ENCODE data around the gene LATS1.
"Not testable (repeated sequence)": the region's sequence is repeated elsewhere in the genome, so short reads cannot be mapped to it uniquely, and the experiment has no call there.

Gene LATS1

DNA sequence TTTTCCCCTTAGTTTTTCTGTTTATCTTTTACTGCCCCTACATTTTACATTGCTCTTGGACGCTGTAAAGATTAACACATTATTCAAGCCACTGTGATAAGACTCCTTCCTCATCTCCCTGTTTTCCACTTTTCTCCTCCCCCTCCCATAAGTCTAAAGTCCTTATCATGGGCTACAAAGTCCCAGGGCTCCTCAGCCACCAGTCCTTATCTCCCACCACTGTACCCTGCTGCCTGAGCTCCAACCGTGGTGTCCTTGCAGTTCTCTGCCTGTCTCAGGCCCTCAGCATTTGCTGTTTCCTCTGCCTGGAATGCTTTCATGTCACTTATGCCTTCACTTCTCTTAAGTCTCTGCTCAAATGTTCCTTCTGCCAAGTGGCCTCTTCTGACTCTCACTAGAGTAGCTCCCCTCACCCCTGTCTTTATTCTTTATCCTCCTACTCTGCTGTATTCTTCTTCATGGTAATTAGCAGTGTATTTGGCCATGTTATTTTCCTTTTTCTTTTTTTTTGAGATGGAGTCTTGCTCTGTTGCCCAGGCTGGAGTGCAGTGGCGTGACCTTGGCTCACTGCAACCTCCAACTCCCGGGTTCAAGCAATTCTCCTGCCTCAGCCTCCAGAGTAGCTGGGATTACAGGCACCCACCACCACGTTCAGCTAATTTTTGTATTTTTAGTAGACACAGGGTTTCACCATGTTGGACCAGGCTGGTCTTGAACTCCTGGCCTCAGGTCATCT, 10.8 kb upstream of the LATS1 start:
- no peak for DNase-seq (ENCODE audit: low read depth, low spot score)

DNA sequence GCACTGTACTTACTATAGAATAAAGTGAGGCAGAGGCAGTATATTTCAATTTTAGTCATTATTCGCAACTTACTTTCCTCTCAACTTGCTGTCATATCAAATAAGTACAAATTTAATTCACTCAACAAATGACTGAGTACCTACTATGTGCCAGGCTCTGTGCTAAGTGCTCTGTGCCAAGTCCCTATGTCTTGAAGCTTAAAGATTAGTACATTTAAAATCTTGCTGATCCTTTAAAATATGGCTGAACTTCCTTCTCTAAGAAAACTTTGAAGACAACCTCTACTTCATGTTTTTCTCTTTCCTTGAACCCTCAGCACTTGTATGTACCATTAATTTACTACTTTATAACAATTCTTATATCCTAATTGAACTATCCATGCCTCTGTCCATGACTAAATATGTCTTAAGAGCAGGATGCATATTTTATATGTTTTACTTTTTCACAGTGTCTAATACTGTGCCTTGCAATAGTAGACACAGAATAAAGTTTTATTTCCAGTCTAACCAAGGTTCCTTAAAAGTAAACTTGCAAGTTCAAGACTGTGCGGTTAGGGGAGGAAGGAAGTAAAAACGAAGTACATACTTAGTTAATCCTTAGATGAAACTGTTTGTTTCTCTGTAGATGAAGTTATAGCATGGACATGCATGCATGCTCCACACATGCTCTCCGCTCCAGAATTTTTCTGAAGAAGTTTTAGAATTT, 10.0 kb upstream of the LATS1 start:
- no peak for DNase-seq (ENCODE audit: low read depth, low spot score)

DNA sequence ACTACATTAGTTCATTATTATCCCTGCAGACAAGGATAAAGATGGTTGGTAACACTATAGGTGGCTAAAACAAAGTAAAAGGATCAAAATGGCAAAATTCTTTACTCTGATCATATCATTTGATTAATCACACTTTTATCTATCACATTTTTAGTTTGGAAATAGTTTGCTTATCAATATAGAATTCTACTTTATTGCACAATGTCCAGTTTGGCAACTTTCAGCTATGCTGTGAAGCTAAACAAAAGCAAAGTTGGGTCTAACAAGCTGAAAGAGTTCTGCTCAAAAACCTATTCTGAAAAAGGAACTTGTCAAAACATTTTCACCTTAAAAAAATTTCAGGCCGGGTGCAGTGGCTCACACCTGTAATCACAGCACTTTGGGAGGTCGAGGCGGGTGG, 7.9 kb upstream of the LATS1 start:
- DNase-seq (ENCODE audit: low read depth, low spot score): no peak

DNA sequence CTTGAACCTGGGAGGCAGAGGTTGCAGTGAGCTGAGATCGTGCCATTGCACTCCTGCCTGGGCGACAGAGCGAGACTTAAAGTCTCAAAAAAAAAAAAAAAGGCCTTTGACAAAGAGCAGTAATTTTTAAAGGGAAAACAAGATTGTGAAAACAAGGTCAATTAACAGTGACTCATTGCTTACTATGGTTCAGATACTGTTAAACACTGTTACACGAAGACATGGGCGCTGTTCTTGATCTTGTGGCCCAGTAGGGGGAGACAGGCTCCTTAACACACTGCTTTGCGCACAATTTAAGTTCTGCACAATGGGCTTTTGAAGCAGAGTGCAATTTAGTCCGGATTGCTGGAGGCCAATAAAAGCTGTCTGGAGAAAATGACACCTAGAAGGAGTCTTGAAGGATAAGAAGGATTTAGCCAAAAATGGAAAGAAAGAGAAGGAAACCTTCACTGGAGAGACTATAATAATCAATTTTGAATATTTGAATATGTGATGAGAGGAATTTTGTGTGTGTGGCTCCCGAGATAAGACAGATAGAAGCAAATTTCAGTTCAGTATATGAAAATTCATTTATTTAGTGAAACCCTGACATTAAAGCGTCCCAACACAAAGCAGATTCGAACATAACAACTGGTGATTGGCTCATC, 6.0 kb upstream of the LATS1 start:
- no peak for DNase-seq (ENCODE audit: low read depth, low spot score)

DNA sequence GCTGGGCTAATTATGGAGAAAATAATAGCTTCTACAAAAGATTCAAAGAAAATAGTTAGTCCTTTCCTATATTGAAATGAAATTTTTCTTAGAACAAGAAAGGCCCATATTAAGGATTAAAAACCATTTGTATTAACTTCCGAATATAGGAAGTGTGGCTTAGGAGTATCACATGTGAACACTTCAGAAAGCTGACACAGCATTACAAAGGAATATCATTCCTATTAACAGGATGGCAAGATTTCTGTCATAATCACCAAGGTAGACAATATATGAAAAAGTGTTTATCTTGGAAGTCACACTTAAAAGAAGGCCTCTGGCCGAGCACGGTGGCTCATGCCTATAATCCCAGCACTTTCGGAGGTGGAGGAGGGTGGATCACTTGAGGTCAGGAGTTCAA, 5.4 kb upstream of the LATS1 start:
- no peak for DNase-seq (ENCODE audit: low read depth, low spot score)

DNA sequence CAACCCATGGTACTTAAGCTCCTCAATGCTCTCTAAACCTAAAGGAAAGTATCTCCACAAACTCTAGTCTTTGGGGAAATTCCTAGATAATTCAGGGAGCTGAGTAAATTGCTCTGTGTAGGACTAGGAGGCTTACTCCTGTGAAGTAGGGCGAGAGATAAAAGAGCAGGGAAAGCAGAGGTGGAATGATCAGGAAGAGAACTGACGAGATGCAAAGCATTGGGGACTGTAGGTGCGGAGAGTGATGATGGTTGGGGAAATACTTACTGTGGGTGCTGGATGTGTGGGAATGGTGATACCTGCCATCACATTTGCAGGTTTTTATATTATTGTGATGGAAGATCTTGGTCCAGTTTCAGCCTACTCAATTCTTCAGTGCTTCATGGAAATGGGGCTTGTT, 1.6 kb upstream of the LATS1 start:
- no peak for DNase-seq (ENCODE audit: low read depth, low spot score)

DNA sequence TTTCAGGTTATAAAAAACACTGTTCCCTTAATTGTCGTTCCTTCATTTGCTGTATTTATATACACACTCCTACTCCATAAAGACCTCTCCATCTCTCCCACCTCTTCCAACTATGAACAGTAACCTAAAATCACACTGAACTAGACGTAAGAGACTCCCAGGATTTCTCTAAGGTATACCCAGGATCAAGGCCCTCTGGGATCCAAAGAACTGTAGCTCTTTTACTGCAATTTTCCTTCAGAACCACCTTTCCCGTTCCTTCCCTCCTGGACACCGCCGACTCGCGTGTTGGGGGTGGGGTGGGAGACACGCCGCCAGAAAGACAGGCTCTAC, 680 bp downstream of the LATS1 start:
- DNase-seq (ENCODE audit: low read depth, low spot score): no peak

DNA sequence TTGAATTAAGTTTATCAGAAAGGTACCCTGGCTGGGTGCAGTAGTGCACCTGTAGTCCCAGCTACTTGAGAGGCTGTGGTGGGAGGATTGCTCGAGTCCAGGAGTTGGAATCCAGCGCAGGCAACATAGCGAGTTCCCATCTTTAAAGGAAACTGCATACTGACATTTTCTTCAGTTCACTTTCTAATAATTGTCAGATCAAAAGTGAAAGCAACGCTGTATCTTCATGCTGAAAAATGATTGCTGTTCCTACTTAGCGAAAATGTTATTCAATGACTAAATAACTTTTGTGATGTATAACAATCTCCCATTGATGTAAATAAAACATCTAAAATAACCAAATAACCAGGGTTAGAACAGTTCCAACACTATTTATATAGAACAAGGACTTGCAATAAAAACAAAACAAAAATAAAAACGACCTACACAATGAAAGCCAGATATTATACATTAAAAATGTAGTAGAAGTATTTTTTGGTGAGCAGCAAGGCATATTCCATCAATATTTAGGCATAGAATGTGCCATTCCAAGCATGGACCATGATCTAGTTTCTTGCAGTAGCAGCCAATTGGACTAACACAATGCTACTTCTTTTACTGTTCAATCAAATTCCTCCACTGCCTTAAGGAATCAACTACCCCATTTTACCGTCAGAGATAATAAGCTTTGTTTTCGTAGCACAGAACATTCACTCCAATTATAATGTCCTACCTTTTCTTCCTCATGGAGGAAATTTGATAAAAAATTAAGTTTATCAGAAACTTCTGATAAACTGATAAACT, 1.5 kb downstream of the LATS1 start:
- no peak for DNase-seq (ENCODE audit: low read depth, low spot score)

DNA sequence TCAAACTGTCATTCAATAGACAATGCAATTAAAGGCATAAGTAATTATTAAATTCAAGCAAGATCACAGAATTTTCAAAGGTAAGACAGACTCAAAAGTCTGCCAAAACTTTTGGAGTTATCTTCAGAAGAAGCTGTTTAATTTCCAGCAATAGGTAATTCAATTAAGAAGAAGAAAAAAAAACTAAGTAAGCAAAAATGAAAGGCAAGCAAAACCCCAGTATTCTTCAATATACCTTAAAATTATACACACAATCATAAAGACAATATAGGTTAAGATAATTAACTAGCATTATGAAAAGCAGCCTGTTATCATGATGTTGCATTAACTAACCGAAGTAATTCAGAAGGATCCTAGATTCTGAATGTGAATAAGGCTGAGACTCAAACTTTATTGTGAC, 3.5 kb downstream of the LATS1 start:
- no peak for DNase-seq (ENCODE audit: low read depth, low spot score)

DNA sequence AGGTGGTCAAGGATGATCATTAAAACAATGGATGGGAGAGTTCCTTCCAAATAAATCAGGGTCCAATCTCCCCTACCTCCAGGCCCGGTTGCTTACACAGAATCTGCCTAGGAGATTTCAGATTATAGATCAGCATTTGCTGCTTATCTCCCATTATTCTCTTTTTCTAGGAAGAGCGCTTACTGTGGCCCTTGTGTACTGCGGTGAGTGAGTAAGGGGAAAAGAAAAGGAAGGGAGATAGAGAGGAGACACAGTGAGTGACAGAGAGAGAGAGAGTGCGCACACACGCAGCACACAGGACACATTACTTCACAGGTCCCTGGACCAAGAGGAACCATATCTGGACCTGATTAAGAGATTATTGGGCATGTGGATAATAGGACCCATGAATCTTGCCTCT, 6.2 kb downstream of the LATS1 start:
- DNase-seq (ENCODE audit: low read depth, low spot score): no peak

DNA sequence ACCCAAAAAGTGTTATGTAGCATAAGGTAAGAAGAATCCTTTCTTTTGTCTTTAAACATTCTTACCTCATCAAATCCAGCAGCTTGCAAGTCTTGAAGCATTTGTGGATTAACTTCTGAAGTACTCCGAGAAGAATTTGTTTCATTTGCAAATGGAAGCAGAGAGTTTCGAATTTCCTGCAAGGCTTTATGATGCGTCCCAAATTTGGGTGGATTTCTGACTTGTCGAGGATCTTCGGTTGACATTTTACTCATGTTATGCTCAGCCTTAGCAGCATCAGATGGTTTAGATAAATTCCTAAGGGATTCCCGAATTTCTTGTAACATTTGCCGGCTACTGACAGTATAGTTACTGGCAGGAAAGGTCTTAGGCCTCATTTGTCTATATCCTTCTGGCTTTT, 16.2 kb downstream of the LATS1 start:
- DNase-seq (ENCODE audit: low read depth, low spot score): no peak

DNA sequence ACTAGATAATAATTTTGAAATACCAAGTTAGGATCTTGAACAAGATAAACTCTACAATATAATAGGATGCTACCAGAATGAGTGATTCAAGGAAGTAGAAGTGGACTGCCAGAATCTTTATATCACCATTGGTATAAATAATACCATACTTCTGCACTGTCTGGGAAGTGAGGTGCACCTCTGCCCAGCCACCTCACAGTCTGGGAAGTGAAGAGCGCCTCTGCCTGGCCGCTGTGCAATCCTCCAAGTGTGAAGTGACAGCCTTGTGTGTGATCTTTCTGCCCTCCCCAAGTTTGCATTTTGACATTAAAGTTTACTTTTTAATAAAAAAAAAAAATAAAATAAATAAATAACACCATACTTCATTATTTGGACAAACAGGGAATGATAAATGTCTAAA, 18.8 kb downstream of the LATS1 start:
- DNase-seq (ENCODE audit: low read depth, low spot score): no peak

DNA sequence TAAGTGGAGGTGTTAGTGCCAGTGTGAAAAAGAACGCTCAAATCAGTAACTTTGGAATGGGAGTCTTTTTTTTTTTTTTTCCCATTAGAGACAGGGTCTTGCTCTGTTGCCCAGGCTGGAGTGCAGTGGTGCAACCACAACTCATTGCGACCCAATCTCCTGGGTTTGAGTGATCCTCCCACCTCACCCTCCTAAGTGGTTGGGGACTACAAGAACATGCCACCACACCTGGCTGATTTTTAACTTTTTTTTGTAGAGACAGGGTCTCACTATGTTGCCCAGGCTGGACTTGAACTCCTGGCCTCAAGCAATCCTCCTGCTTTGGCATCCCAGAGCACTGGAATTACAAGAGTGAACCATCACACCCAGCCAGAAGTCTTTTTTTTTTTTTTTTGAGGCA, 19.7 kb downstream of the LATS1 start:
- DNase-seq (ENCODE audit: low read depth, low spot score): no peak

DNA sequence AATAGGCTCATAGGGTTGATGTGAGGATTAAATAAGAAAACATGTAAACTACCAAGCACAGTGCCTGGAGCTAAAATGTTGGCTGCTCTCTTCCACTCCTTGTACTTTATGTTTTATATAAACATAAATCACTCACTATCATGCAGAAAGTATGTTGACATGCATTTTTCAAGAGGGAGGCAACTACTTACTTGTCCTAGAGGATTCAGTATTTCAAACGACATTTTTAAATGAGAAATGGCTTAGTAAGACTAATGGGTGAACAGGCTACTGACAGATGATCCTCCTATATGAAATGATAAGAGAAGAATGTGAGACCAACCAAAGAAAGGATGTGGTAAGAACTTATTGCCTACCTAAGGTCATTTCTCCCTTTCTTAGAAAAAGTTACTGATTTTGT, 21.0 kb downstream of the LATS1 start:
- no peak for DNase-seq (ENCODE audit: low read depth, low spot score)

DNA sequence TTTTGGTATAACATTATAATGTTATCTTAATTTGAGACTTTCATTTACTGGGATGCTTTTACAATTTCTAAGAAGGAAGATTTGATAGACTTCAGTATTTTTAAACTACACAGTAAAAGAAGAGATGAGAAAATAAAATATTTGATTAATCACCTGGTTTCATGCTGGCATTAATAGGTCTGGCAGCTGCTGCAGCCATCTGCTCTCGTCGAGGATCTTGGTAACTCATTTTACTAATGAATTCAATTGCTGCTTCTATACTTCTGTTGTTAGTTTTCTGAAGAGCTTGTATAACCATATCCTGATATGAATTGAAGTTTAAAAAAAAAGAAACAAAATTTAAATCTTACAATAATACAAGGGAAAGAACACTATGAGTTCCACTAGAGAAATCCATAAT, 23.0 kb downstream of the LATS1 start:
- no peak for DNase-seq (ENCODE audit: low read depth, low spot score)

DNA sequence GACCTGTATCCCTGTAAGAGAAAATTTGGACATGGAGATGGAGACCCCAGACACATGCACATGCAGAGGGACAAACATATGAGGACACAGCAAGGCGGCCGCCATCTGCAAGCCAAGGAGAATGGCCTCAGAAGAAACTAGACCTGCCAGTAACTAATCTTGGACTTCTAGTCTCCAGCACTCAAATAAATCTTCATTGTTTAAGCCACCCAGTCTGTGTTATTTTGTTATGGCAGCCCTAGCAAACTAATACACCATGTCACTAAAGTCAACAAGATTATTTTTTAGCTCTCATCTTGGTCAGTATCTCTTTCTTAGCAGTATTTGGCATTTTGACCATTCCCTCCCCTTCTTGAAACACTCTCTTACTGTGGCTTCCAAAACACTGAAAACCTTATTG, 26.7 kb downstream of the LATS1 start:
- no peak for DNase-seq (ENCODE audit: low read depth, low spot score)

DNA sequence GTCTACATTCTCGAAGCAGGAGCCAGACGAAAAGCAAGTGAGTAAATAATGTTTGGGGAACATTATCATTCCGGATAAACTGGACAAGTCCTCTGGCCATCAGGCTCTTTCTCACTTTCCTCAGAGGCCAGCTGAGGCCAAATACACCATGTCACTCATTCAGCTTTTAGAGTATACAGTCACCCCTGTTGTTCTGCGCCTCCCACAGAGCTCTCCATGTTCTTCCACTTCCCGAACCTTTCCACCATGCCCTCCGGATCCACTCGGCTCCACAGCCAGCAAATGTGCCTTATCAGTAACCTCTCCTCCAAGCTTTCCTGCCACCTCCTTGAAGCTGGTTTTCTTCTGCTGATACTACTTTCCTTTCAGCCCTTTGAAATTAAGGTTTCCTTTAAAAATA, 31.7 kb downstream of the LATS1 start:
- DNase-seq (ENCODE audit: low read depth, low spot score): no peak

DNA sequence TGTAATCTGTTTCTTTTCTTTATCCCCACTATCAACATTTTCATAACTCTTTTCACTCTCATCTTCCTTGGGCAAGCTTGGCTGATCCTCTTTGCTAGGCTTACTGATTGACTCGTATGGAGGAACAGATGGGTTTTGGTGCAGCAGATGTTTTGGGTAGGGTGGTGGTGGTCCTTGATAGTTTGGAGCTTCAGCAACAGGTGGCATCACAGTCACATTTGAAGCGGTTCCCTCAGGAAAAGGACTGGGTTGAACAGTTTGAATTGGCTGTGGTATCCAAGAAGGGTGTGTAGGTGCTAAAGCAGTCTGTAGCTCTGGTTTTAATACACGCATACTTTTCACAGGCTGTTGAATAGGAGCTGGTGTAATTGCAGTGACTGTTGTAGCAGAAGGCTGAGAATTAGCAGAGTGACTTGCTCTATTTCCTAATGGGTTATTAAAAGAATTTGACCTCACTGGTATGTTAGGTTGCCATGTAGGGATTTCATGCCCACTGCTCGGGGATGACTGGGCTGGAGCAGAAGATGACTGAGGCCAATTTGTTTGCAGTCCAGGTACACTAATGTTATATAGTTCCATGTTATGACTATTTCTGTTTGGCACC, 34.5 kb downstream of the LATS1 start:
- no peak for DNase-seq (ENCODE audit: low read depth, low spot score)

DNA sequence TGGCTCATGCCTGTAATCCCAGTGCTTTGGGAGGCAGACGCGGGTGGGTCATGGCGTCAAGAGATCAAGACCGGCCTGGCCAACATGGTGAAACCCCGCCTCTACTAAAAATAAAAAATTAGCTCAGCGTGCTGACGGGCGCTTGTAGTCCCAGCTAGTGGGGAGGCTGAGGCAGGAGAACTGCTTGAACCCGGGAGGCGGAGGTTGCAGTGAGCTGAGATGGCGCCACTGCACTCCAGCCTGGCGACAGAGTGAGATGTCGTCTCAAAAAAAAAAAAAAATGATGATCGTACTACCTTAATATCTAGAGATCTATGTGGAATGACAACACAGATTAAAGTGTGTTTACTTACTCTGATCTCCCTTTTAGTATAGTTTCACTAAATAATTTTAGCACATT, 36.1 kb downstream of the LATS1 start:
- not testable (repeated sequence) for DNase-seq (ENCODE audit: low read depth, low spot score)

DNA sequence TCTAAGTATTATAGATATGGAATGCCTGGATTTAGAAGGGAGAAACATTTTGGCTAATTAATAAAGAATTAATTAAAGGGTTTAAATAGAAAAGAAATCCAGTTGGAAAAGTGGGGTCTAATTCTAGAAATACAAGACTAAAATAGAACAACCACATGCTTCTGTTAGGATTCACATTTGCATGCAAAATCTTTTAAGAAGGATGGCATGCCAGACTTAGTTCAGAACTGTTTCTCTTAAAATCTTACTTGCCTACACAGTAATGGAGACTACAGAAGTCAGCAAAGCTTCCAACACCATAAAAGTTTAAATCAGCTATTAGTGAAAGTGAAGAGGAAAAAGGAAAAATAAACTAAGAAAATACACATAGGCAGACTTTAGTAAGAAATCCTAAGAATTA, 36.7 kb downstream of the LATS1 start:
- DNase-seq (ENCODE audit: low read depth, low spot score): no peak

DNA sequence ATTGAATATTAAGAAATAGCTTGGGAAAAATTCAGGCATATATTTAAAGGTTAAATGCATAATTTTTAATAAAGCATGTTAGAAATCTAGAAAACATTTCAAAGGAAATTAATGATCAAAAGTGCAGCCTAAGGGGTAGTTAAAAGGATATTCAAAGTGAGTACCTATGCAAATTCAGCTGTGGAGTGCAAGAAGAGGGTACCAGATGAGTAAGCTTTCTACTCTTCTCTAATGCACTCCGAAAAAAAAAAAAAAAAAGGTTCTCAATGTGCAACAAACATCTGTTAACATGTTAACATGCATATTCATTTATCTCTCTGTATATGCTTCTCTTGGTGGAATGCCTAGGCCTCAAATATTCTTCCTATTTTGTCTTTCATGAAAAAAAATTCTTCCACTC, 37.4 kb downstream of the LATS1 start:
- no peak for DNase-seq (ENCODE audit: low read depth, low spot score)

DNA sequence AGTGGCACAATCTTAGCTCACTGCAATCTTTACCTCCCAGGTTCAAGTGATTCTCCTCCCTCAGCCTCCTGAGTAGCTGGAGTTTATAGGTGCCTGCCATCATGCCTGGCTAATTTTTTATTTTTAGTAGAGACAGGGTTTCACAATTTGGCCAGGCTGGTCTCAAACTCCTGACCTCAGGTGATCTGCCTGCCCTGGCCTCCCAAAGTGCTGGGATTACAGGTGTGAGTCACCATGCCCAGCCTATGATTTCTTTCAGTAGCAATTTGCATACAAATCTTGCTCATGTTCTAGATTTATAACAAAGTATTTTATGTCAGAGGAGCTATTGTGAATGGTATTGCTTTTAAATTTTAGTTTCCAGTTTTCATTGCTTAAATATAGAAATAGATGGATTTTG, 45.6 kb downstream of the LATS1 start:
- DNase-seq (ENCODE audit: low read depth, low spot score): not testable (repeated sequence)

All from activated CD4-positive, CD25-positive, alpha-beta regulatory T cell treated with anti-CD3 and anti-CD28 coated beads, Interleukin-2, amount 50 U/mL, for 16 hours (primary cell).